ENCODE data around the gene BBS9. TPM values are rescaled to one million over a fixed set of nuclear protein-coding genes. Genes with fewer than 3 reads are reported as not detected.

The BBS9 gene
- total RNA-seq, 1 experiment from 2014 or later: 4.7 TPM

DNA sequence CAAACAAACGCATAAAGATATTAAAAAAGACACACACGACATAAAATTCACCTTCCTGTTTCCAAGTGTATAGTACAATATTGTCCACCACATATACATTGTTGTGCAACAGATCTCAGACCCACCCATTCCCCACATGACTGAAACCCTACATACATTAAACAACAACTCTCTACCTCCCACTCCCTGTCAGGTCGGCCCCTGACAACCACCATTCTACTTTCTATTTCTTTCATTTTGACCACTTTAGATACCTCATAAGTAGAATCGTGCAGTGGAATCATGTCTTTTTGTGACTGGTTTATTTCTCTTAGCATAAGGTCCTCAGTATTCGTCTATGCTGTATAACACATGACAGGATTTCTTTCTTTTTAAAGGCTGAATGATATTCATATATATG lies 320.5 kb downstream of the BBS9 start:
- no TSS peak for BruUV-seq (replicated peaks)
- no peak for DNase-seq
- no peaks in the 10 kb centered on the region for H3K9me3 ChIP-seq
- TF ChIP-seq, protein P1, sequence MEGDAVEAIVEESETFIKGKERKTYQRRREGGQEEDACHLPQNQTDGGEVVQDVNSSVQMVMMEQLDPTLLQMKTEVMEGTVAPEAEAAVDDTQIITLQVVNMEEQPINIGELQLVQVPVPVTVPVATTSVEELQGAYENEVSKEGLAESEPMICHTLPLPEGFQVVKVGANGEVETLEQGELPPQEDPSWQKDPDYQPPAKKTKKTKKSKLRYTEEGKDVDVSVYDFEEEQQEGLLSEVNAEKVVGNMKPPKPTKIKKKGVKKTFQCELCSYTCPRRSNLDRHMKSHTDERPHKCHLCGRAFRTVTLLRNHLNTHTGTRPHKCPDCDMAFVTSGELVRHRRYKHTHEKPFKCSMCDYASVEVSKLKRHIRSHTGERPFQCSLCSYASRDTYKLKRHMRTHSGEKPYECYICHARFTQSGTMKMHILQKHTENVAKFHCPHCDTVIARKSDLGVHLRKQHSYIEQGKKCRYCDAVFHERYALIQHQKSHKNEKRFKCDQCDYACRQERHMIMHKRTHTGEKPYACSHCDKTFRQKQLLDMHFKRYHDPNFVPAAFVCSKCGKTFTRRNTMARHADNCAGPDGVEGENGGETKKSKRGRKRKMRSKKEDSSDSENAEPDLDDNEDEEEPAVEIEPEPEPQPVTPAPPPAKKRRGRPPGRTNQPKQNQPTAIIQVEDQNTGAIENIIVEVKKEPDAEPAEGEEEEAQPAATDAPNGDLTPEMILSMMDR (IDR thresholded peaks at IDR 0.05; ENCODE audit: insufficient read depth in 1 of 2, low read depth in 1 of 2, low read length in 1 of 2, severe bottlenecking in 1 of 2, unreplicated experiment in 1 of 2): no peak
- intact Hi-C loops (cut with micrococcal nuclease; ENCODE audit: unreplicated experiment): no loop called here
- H3K4me1 Mint-ChIP-seq (ENCODE audit: low read depth, unreplicated experiment): no peaks in the 10 kb centered on the region
- H3K27me3 Mint-ChIP-seq (ENCODE audit: insufficient read depth, unreplicated experiment): peaks cover 11% of the 10 kb centered on the region
- ChIA-PET CTCF (no interaction called here), POLR2A (no interaction called here)
- H3K4me1 ChIP-seq: no peaks in the 10 kb centered on the region
- H3K4me3 ChIP-seq (ENCODE audit: low read depth, low read length): no peak overlapping the region
- no peaks in the 10 kb centered on the region for H3K36me3 Mint-ChIP-seq (ENCODE audit: insufficient read depth, unreplicated experiment)
- H3K9me3 Mint-ChIP-seq (ENCODE audit: unreplicated experiment): no peaks in the 10 kb centered on the region
- no peaks in the 10 kb centered on the region for H3K27me3 ChIP-seq (replicated peaks; ENCODE audit: control insufficient read depth, insufficient read depth, low read length)
- H3K27ac Mint-ChIP-seq (ENCODE audit: unreplicated experiment): no peak overlapping the region
- H3K4me3 Mint-ChIP-seq (ENCODE audit: unreplicated experiment): no peak overlapping the region
- H3K36me3 ChIP-seq (ENCODE audit: control insufficient read depth, insufficient read depth, low read length): no peaks in the 10 kb centered on the region

DNA sequence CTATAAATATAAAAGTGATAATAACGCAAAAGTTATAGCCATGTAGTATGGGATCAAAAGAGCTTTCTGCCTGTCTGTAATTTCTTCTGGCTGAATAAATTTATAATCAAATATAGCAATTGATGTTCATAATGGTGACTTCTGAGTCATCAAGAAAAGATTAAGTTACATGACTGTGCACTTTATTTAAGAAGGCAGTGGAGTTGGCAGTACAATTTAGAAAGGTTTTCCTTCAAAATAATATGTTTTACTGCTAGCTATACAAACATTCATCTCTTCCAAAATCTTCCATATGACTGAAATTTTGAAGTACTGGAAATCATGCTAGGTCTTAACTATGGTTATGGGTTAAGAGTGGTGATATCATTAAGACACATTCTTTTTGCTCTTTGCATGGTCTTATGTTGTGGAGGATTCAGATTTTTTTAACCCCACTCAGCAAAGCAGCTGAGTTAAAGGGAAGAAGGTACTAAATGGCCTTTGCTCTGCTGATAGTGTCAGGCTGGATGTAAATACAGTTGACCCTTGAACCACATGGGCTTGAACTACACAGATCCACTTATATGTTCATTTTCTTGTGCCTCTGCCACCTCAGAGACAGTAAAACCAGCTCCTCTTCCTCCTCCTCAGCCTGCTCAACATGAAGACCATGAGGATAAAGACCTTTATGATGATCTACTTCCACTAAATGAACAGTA lies 323.6 kb downstream of the BBS9 start:
- intact Hi-C loops (cut with micrococcal nuclease; ENCODE audit: unreplicated experiment): no loop called here
- no peaks in the 10 kb centered on the region for H3K36me3 Mint-ChIP-seq (ENCODE audit: insufficient read depth, unreplicated experiment)

DNA sequence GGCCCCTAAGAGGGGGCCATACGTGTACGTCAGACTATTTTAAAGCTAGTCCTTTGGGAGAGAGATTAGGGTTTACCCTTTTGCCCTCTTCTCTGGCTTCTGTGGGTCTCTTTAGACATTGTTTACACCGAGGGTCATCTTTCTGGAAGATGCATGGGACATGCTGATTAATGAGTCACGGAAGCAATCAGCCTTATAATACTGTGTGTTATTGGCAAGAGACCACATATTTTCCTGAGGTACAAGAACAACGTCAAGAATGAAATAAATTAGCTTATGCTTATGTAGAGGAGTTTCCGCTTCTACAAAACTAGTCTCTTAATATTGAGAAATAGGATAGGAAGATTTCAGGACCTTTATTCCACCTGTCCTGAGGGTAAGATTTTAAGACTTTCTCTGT lies 327.7 kb downstream of the BBS9 start:
- H3K36me3 ChIP-seq (ENCODE audit: control insufficient read depth, insufficient read depth, low read length): no peaks in the 10 kb centered on the region
- Mint-ChIP-seq H3K9me3 (ENCODE audit: unreplicated experiment) (no peaks in the 10 kb centered on the region), H3K36me3 (ENCODE audit: insufficient read depth, unreplicated experiment) (no peaks in the 10 kb centered on the region), H3K27ac (ENCODE audit: unreplicated experiment) (no peak overlapping the region), H3K27me3 (ENCODE audit: insufficient read depth, unreplicated experiment) (peaks cover 3% of the 10 kb centered on the region), H3K4me3 (ENCODE audit: unreplicated experiment) (no peak overlapping the region), H3K4me1 (ENCODE audit: low read depth, unreplicated experiment) (no peaks in the 10 kb centered on the region)
- no peaks in the 10 kb centered on the region for H3K9me3 ChIP-seq
- H3K4me1 ChIP-seq: no peaks in the 10 kb centered on the region
- ChIA-PET CTCF (interaction anchor here (1.3 kb wide), 1 partner anchor 476 kb away, joined by 3 read pairs; no protein-coding TSS in a partner anchor), POLR2A (no interaction called here)
- no peak overlapping the region for H3K4me3 ChIP-seq (ENCODE audit: low read depth, low read length)
- no TSS peak for BruUV-seq (replicated peaks)
- no peak for DNase-seq
- no peaks in the 10 kb centered on the region for H3K27me3 ChIP-seq (replicated peaks; ENCODE audit: control insufficient read depth, insufficient read depth, low read length)
- TF ChIP-seq, protein P1 (IDR thresholded peaks at IDR 0.05; ENCODE audit: insufficient read depth in 1 of 2, low read depth in 1 of 2, low read length in 1 of 2, severe bottlenecking in 1 of 2, unreplicated experiment in 1 of 2): no peak
- intact Hi-C loops (cut with micrococcal nuclease; ENCODE audit: unreplicated experiment): no loop called here

More for the DNA sequence above, 323.6 kb downstream of the BBS9 start:
- H3K4me1 ChIP-seq: no peaks in the 10 kb centered on the region
- ChIA-PET CTCF (interaction anchor here (0.7 kb wide), 1 partner anchor 1733 kb away, joined by 4 read pairs; no protein-coding TSS in a partner anchor), POLR2A (no interaction called here)
- Mint-ChIP-seq H3K4me3 (ENCODE audit: unreplicated experiment) (no peak overlapping the region), H3K27ac (ENCODE audit: unreplicated experiment) (no peak overlapping the region), H3K27me3 (ENCODE audit: insufficient read depth, unreplicated experiment) (peaks cover 3% of the 10 kb centered on the region), H3K4me1 (ENCODE audit: low read depth, unreplicated experiment) (no peaks in the 10 kb centered on the region), H3K9me3 (ENCODE audit: unreplicated experiment) (no peaks in the 10 kb centered on the region)
- no peak for DNase-seq
- BruUV-seq (replicated peaks): no TSS peak
- no peak overlapping the region for H3K4me3 ChIP-seq (ENCODE audit: low read depth, low read length)
- H3K27me3 ChIP-seq (replicated peaks; ENCODE audit: control insufficient read depth, insufficient read depth, low read length): no peaks in the 10 kb centered on the region
- TF ChIP-seq, protein P1 (IDR thresholded peaks at IDR 0.05; ENCODE audit: insufficient read depth in 1 of 2, low read depth in 1 of 2, low read length in 1 of 2, severe bottlenecking in 1 of 2, unreplicated experiment in 1 of 2): no peak
- H3K9me3 ChIP-seq: no peaks in the 10 kb centered on the region
- no peaks in the 10 kb centered on the region for H3K36me3 ChIP-seq (ENCODE audit: control insufficient read depth, insufficient read depth, low read length)
